Brain microvascular endothelial cell (primary cell): ENCODE measurements around the gene KDM5A.
"Not testable (repeated sequence)": the region's sequence is repeated elsewhere in the genome, so short reads cannot be mapped to it uniquely, and the experiment has no call there.

Source experiments
- DNase-seq: peaks from one replicate; pipeline ENCODE4 v3.0.0-alpha.2; 2020
- H3K27ac ChIP-seq: fragments of 250-450 bp; sonication (Bioruptor Pico); 2 replicates; pipeline ENCODE4 v1.5.1; 2020; ENCODE audit warnings: mild to moderate bottlenecking, moderate library complexity
- H3K27me3 ChIP-seq: fragments of 250-450 bp; sonication (Bioruptor Pico); replicated peaks from 2 replicates; pipeline ENCODE4 v1.5.1; 2020; ENCODE audit warnings: mild to moderate bottlenecking
- H3K36me3 ChIP-seq: fragments of 250-450 bp; sonication (Bioruptor Pico); replicated peaks from 2 replicates; pipeline ENCODE4 v1.5.1; 2020; ENCODE audit warnings: mild to moderate bottlenecking
- H3K4me3 ChIP-seq: 2 replicates; pipeline ENCODE4 v1.5.1; 2011; ENCODE audit warnings: low read depth, mild to moderate bottlenecking, control low read depth, low read length, moderate library complexity
- CTCF ChIP-seq: IDR thresholded peaks from 2 replicates; pipeline ENCODE4 v1.5.1; 2011; ENCODE audit warnings: low read depth, mild to moderate bottlenecking, moderate library complexity, low read length, control low read depth, inconsistent platforms; ENCODE audit errors: missing control alignments
- in situ Hi-C: cut with HindIII; loops from 2 replicates; pipeline ENCODE4 v1.10.0; 2017; ENCODE audit warnings: low sequenced_read_pairs, low pct_ligation_motif_present

Gene KDM5A

GRCh38 chr12:401235-402028, 12.3 kb upstream of the KDM5A start, which contains the start of gene CCDC77:
Gene CCDC77, plus strand, starts transcription at chr12:401644. Its CDS starts 7,740 bp downstream, at chr12:409384.
- Histone ChIP-seq H3K27me3 (no peaks in the 10 kb centered on the region), H3K36me3 (no peaks in the 10 kb centered on the region), H3K4me3 (peak within 1 kb of the TSS; percentile 85), H3K27ac (peak within 1 kb of the TSS; percentile 7)
- peak; percentile 90 for DNase-seq
- in situ Hi-C loops, result no loop called here
- peak; percentile 29 for TF ChIP-seq CTCF

DNA sequence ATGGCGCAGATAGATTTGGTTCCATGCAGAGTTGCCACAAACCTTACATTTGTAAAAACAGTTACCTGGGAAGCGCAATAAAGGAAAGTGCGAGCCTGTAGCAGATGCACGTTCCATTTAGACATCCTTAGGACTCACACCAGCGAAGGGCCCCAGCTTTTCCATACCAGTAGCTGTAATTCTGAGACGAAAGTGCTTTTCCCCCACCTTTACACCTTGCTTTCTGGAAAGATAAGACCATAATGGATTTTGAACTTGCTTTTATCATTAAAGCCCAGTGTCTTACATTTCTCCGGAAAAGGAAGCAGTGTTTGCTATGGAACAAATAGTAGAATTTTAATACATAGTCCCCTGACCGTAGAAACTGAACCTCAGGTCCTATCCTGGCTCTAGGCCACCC, 11.7 kb upstream of the KDM5A start:
- Histone ChIP-seq H3K27ac (no peak overlapping the region), H3K4me3 (peak overlapping the region; percentile 85)

DNA sequence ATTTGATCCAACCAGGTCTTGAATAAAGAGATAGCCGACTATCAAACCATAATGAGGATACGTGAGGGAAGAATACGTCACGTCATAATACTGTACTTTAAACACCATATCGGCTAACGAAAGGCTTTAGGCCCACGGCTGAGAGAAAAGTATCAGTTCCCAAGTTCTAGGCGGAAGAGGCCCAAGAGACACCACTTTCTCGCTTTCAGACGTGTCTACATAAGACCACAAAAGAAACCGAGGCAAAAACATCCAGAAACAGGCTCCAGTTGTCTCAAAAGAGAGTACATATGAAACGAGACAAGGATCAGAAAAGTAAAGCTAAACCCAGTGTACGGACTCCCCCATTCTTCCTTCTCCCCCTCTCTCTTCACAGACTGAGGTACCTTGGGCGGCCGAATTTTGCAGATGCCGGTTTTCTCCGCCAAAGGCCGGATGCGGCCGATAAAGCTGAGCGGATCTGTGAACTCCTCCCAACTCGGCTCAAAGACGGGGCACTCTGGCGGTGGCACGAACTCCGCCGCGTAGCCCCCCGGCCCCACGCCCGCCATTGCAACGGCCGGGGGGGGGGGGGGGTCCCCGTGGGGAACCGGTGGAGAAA, 479 bp downstream of the KDM5A start:
- in situ Hi-C loops, result no loop called here
- TF ChIP-seq CTCF, result no peak
- peak overlapping the region; percentile 88 for H3K4me3 ChIP-seq
- H3K27me3 ChIP-seq, result no peaks in the 10 kb centered on the region
- peaks cover 7% of the 10 kb centered on the region for H3K36me3 ChIP-seq
- H3K27ac ChIP-seq, result peak overlapping the region; percentile 90
- peak; percentile 3 for DNase-seq

More for the DNA sequence above, 11.7 kb upstream of the KDM5A start:
- no peaks in the 10 kb centered on the region for H3K36me3 ChIP-seq
- no peaks in the 10 kb centered on the region for H3K27me3 ChIP-seq
- TF ChIP-seq CTCF, result no peak
- DNase-seq, result no peak
- in situ Hi-C loops, result no loop called here

DNA sequence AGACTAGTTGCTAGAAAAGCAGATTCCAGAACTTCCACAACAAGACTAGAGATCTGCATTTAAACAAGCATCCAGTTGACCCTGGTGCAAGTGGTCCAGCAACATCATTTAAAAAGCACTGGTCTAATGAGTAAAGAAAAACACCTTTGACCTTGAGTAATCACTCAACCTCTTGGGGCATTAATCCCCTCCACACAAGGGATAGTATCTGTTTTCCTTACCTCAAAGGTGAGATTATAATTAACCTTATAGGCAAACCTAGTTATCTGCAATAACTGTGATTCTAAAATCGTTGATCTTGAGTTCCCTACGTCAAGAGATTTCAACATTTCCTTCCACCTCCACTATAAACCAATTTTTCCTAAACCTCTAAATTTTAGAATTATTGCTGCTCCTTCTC, 1.1 kb downstream of the KDM5A start:
- no peak for TF ChIP-seq CTCF
- peak overlapping the region; percentile 88 for H3K4me3 ChIP-seq
- in situ Hi-C loops, result no loop called here
- no peaks in the 10 kb centered on the region for H3K27me3 ChIP-seq
- no peak for DNase-seq
- peak overlapping the region; percentile 90 for H3K27ac ChIP-seq
- peaks cover 10% of the 10 kb centered on the region for H3K36me3 ChIP-seq

DNA sequence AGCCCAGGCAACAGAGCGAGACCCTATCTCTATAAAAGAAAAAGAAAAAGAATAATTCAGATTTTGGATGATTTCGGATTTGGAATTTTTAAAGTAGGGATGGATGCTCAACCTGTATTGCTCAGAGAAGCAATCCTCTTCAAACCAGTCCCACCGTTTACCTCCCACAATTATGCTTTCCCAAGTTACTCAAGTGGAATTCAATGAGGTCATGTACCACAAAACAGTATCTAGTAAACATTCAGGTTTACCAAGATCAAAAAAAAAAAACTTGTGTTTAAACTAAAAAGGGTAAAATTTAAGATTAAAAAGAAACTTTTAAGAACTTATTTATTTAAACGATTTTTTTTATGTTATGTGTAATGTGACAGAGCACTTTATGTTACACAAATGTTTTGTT, 2.5 kb downstream of the KDM5A start:
- in situ Hi-C loops, result no loop called here
- no peak for TF ChIP-seq CTCF
- Histone ChIP-seq H3K27ac (peak overlapping the region; percentile 22), H3K27me3 (no peaks in the 10 kb centered on the region), H3K4me3 (peak overlapping the region; percentile 88), H3K36me3 (peaks cover 22% of the 10 kb centered on the region)
- DNase-seq, result peak; percentile 4

DNA sequence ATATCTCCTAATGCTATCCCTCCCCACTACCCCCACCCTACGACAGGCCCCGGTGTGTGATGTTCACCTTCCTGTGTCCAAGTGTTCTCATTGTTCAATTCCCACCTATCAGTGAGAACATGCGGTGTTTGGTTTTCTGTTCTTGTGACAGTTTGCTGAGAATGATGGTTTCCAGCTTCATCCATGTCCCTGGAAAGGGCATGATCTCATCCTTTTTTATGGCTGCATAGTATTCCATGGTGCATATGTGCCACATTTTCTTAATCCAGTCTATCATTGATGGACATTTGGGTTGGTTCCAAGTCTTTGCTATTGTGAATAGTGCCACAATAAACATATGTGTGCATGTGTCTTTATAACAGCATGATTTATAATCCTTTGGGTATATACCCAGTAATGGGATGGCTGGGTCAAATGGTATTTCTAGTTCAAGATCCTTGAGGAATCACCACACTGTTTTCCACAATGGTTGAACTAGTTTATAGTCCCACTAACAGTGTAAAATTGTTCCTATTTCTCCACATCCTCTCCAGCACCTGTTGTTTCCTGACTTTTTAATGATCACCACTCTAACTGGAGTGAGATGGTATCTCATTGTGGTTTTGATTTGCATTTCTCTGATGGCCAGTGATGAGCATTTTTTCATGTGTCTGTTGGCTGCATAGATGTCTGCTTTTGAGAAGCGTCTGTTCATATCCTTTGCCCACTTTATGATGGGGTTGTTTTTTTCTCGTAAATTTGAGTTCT, 18.2 kb downstream of the KDM5A start:
- H3K27me3 ChIP-seq, H3K4me3 ChIP-seq, in situ Hi-C loops, H3K27ac ChIP-seq, DNase-seq: not testable (repeated sequence)
- peaks cover 44% of the 10 kb centered on the region for H3K36me3 ChIP-seq
